ENCODE measurements around the gene MYOCD. TPM values are rescaled to one million over a fixed set of nuclear protein-coding genes. Genes with fewer than 3 reads are reported as not detected.
A peak's percentile ranks its signal among the peaks of the same experiment; 100 is the strongest.

The MYOCD gene
- total and polyA plus RNA-seq, 2 of the 13 experiments (the other 11 are each of a cell fraction or from before 2014, with no cell fraction given) = not detected

DNA sequence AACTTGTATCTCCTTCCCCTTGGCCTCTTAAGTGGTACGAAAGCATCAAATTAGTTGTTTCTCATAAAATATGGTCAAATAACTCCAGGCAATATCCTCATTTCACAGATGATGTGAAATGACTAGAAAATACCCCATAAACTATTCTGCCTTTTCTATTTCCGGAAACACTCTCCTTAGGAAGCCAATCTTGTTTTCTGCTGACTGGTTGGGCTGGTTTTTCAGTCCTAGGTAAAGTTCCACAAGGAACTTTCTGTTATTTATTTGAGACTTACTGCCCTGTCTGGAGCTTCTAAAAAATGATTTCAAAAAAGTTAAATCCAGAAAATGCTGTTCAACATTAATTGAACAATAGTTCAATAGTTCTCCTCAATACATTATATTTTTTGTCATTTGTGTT, 7.3 kb downstream of the MYOCD start (continued):
- no peak for TF ChIP-seq ZNF646 (CRISPR knock-in tag; IDR thresholded peaks at IDR 0.05)
- TF ChIP-seq ZFP37 (CRISPR knock-in tag; IDR thresholded peaks at IDR 0.05; ENCODE audit: borderline replicate concordance) = no peak

DNA sequence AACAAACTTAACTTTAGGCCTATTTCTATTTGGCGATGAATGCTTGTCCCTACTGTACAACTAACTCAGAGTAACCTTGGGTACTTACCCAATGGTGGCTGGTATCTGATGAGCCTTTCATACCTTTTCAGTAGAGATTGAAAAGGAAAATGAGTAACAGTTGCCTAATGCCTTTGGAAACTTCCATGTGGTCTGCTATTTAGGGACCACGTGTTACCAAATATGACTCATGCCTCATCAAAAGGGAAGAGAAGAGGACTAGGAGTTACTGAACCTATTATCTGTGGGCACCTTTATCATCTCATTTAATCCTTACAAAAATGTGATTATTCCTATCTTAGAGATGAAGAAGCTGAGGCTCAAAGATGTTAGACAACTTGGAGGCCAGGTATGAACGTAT, 8.1 kb downstream of the MYOCD start:
- Histone ChIP-seq H3K9me3 (ENCODE audit: low read length) (no peaks in the 10 kb centered on the region), H3K27me3 (ENCODE audit: control insufficient read depth in 1 of 2, insufficient read depth in 2 of 2, low read length in 2 of 2) (no peaks in the 10 kb centered on the region; a peak in 2 of 5 replicates), H3K9ac (ENCODE audit: insufficient read depth, low read depth, low read length) (no peak overlapping the region), H3K27ac (ENCODE audit: extremely low read length, insufficient read depth, low read length) (no peak overlapping the region), H3K36me3 (replicated peaks in 1 of 2; ENCODE audit: control insufficient read depth in 1 of 2, insufficient read depth in 2 of 2, low read length in 2 of 2) (no peaks in the 10 kb centered on the region), H3K4me3 (replicated peaks in 1 of 3; ENCODE audit: insufficient read depth in 1 of 3, low read depth in 2 of 3, low read length in 3 of 3) (no peak overlapping the region), H3K79me2 (ENCODE audit: insufficient read depth, low read length) (no peaks in the 10 kb centered on the region), H3K4me2 (ENCODE audit: low read depth, low read length) (no peak overlapping the region), H4K20me1 (ENCODE audit: insufficient read depth, low read length) (no peaks in the 10 kb centered on the region), H3K4me1 (ENCODE audit: insufficient read depth, low read length) (no peaks in the 10 kb centered on the region), H2AFZ (ENCODE audit: low read length) (no peak overlapping the region)
- DNase-seq (ENCODE audit: low spot score) = no peak
- intact Hi-C loops (cut with micrococcal nuclease; ENCODE audit: unreplicated experiment) (no loop called here), in situ Hi-C loops (cut with HindIII; ENCODE audit: extremely low pct_ligation_motif_present, low pct_unique_long_range_greater_than_20kb) (no loop called here)
- 35% methylated on average over 3 of the region's 3 CpGs for WGBS (ENCODE audit: low lambda C conversion rate)
- TF ChIP-seq IRF2 (CRISPR knock-in tag; IDR thresholded peaks at IDR 0.05) (no peak), ZNF337 (CRISPR knock-in tag; IDR thresholded peaks at IDR 0.05; ENCODE audit: borderline replicate concordance, low read depth) (no peak), ZNF619 (CRISPR knock-in tag; IDR thresholded peaks at IDR 0.05) (no peak), MNT (IDR thresholded peaks at IDR 0.05) (peak; percentile 32), ZNF737 (CRISPR knock-in tag; IDR thresholded peaks at IDR 0.05; ENCODE audit: borderline replicate concordance) (no peak), ZNF75D (CRISPR knock-in tag; IDR thresholded peaks at IDR 0.05; ENCODE audit: borderline replicate concordance) (no peak), CHD4 (IDR thresholded peaks at IDR 0.05; ENCODE audit: borderline replicate concordance, low read length) (no peak)
- BruUV-seq (replicated peaks) = no TSS peak
- FAIRE-seq = no peak
- ChIA-PET POLR2A (no interaction called here), CTCF (ENCODE audit: low intra/inter-chr PET ratio, low total read pairs) (no interaction called here)
- no peak for ATAC-seq

All from HepG2 (cell line).